H1 (cell line): ENCODE data around the gene CTSV. TPM values are rescaled to one million over a fixed set of nuclear protein-coding genes. Genes with fewer than 3 reads are reported as not detected.

ENCODE experiments used
- ZNF274 ChIP-seq: IDR thresholded peaks from 2 replicates; pipeline ENCODE4 v1.7.0; 2012; ENCODE audit warnings: low read length, borderline replicate concordance; ENCODE audit errors: extremely low read depth
- polyA plus RNA-seq, 7 experiments: library from polyadenylated mRNA; depleted of rRNA in 3 of 7; stranded (reverse) in 5 of 7; unstranded in 2 of 7; fragments of >200 nt in 5 of 7; fragments of 200-250 nt in 2 of 7; gene quantifications; 1 replicate in 5 of 7; 2 replicates in 1 of 7; 4 replicates in 1 of 7; pipeline versions ENCODE4 v1.2.1 to v1.2.3, GENCODE V29; 2011 to 2013; ENCODE audit warnings: missing spikeins in 2 of 7, mixed read lengths in 2 of 7
- total RNA-seq: library from RNA; stranded (reverse); fragmentation: NEBNext Ultra II Directional; extraction: Animal tissue kit (Norgen Biotek cat#: 25700); gene quantifications from 2 replicates; pipeline ENCODE4 v1.2.1, GENCODE V29; 2021

Gene CTSV
- total and polyA plus RNA-seq, 2 of the 8 experiments (the other 6 are each of a cell fraction or from before 2014, with no cell fraction given) = 91.0 to 114 TPM

DNA sequence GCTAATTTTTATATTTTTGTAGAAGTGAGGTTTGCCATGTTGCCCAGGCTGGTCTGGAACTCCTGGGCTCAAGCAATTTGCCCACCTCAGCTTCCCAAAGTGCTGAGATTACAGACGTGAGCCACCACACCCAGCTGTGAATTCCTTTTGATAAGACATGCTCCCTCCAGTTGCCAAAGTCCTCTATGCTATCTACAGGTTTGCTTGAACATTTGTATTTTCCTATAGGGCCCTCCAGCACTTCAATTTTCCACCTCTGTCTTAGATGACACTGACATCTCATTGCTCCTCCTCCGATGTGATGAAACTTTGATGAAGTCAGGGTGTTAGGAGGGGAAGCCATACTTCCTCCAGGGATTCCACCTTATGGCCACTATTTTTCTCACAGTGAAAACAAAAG lies 25.2 kb upstream of the CTSV start (continued):
- no peak for TF ChIP-seq ZNF274
